Thyroid gland (tissue), 4 donors: ENCODE results near the gene ADGRB3. TPM values are rescaled to one million over a fixed set of nuclear protein-coding genes. Genes with fewer than 3 reads are reported as not detected.

Experiments used
- DNase-seq, 2 donors: peaks; one replicate each; pipeline ENCODE4 v3.0.0-alpha.2; 2019
- H3K27ac ChIP-seq, 3 donors: fragments of 200-600 bp; sonication (generic); 1 replicate in 2 of 3; 2 replicates in 1 of 3; pipeline ENCODE4 v1.5.1; 2016 to 2019; ENCODE audit warnings: mild to moderate bottlenecking in 1 of 3, moderate library complexity in 1 of 3
- H3K27me3 ChIP-seq: fragments of 200-600 bp; sonication (generic); one replicate; pipeline ENCODE4 v1.5.1; 2019
- H3K36me3 ChIP-seq, 2 donors: fragments of 200-600 bp; sonication (generic); one replicate each; pipeline ENCODE4 v1.5.1; 2016 to 2019
- H3K4me1 ChIP-seq, 2 donors: fragments of 200-600 bp; sonication (generic); one replicate each; pipeline ENCODE4 v1.5.1; 2017 to 2019
- H3K4me3 ChIP-seq, 3 donors: fragments of 200-600 bp; sonication (generic); replicated peaks in 1 of 3; 1 replicate in 2 of 3; 2 replicates in 1 of 3; pipeline ENCODE4 v1.5.1; 2016; ENCODE audit warnings: mild to moderate bottlenecking in 1 of 3
- H3K9me3 ChIP-seq: fragments of 200-600 bp; sonication (generic); one replicate; pipeline ENCODE4 v1.5.1; 2017
- CTCF ChIP-seq, 6 experiments: fragments of 200-600 bp in 3 of 6; fragments of 450-650 bp in 3 of 6; sonication (generic) in 3 of 6; IDR thresholded peaks; one replicate each; pipeline ENCODE4 v1.5.1; 2016 to 2019; ENCODE audit warnings: antibody characterized with exemption in 6 of 6, mild to moderate bottlenecking in 2 of 6, inconsistent platforms in 1 of 6, moderate library complexity in 1 of 6
- POLR2A ChIP-seq, 2 donors: fragments of 450-650 bp; IDR thresholded peaks; one replicate each; pipeline ENCODE4 v1.6.1; 2017; ENCODE audit warnings: antibody characterized with exemption in 2 of 2, mild to moderate bottlenecking in 2 of 2, moderate library complexity in 1 of 2
- WGBS, 2 donors: methylation state at CpG; one replicate each; pipeline ENCODE4 v1.1.5; 2017; 5-methylcytosine and 5-hydroxymethylcytosine counted together
- intact Hi-C: fragments of 100-400 bp; cut with DNase I; formaldehyde crosslinking; loops from one replicate; pipeline ENCODE4 v1.15.1; 2023
- total RNA-seq, 4 donors: library from RNA; depleted of rRNA; stranded (reverse); fragments of >200 nt; gene quantifications; one replicate each; pipeline ENCODE4 v1.2.3, GENCODE V29; 2016

Gene ADGRB3
- total RNA-seq, 4 donors from 2014 or later = 0.45 to 3.0 (median 1.4) TPM

DNA sequence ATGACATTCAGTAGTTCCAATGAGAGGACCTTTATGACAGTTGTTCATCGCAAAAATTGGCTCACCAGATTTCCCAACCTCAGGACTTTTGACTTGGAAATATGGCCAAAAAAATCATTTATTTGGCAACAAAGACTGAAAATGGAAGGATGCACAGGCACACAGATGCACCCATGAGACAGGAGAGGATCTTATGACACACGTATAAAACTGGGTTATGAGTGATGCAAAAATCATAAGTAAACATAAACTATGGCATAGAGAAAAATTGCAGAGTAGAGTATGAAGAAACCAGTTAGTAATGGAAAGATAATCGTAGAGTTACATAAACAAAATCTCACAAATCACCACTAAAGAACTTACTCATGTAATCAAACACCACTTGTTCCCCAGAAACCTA lies 546.9 kb downstream of the ADGRB3 start:
- no peaks in the 10 kb centered on the region for H3K36me3 ChIP-seq
- no peaks in the 10 kb centered on the region for H3K27me3 ChIP-seq
- H3K4me1 ChIP-seq = no peaks in the 10 kb centered on the region
- 82 to 84% methylated on average over 3 of the region's 3 CpGs for WGBS, 2 donors
- H3K27ac ChIP-seq = no peak overlapping the region
- TF ChIP-seq CTCF (IDR thresholded peaks at IDR 0.05) = no peak
- no peaks in the 10 kb centered on the region for H3K9me3 ChIP-seq
- H3K4me3 ChIP-seq = no peak overlapping the region
- intact Hi-C loops = no loop called here
- no peak for DNase-seq

DNA sequence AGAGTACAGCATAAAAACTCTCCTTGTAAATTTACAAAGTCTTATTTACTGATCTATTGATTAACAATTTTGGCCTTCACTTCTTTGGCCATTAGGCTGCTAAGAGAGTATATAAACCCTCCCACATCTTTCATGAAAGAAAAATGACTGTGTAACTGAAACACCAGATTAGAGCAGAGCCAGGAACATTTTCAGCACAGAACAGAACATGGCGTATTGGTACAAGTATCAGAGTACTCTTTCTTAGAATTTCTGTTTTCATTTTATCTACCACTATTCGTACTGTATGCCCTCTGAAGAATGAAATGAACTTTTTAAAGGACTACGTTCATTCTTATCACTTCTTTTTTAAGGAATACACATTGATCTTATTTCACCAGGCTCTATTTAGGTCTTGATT lies 550.2 kb downstream of the ADGRB3 start:
- no peak overlapping the region for H3K4me3 ChIP-seq
- WGBS, 2 donors = 87 to 89% methylated on average over 3 of the region's 3 CpGs
- DNase-seq = no peak
- intact Hi-C loops = no loop called here
- H3K36me3 ChIP-seq = no peaks in the 10 kb centered on the region
- no peak overlapping the region for H3K27ac ChIP-seq
- H3K9me3 ChIP-seq = no peaks in the 10 kb centered on the region
- H3K27me3 ChIP-seq = no peaks in the 10 kb centered on the region
- TF ChIP-seq POLR2A (IDR thresholded peaks at IDR 0.05) = no peak
- no peak for TF ChIP-seq CTCF (IDR thresholded peaks at IDR 0.05)
- no peaks in the 10 kb centered on the region for H3K4me1 ChIP-seq

- TF ChIP-seq CTCF (IDR thresholded peaks at IDR 0.05) = no peak
- no peak for TF ChIP-seq POLR2A (IDR thresholded peaks at IDR 0.05)
- intact Hi-C loops = no loop called here
- 34 to 47% methylated on average over 2 of the region's 2 CpGs for WGBS, 2 donors
- Histone ChIP-seq H3K9me3 (no peaks in the 10 kb centered on the region), H3K4me1 (no peaks in the 10 kb centered on the region), H3K27me3 (no peaks in the 10 kb centered on the region), H3K27ac (no peak overlapping the region), H3K4me3 (no peak overlapping the region), H3K36me3 (no peaks in the 10 kb centered on the region)
- DNase-seq = no peak
Measured at GRCh38 chr6:69202768-69203167, 567.7 kb downstream of the ADGRB3 start.

GRCh38 chr6:69216127-69216526 lies 581.0 kb downstream of the ADGRB3 start:
- intact Hi-C loops = no loop called here
- WGBS, 2 donors = 24 to 41% methylated on average over 1 of the region's 1 CpG
- H3K9me3 ChIP-seq = no peaks in the 10 kb centered on the region
- DNase-seq = no peak
- no peaks in the 10 kb centered on the region for H3K27me3 ChIP-seq
- no peaks in the 10 kb centered on the region for H3K4me1 ChIP-seq
- H3K4me3 ChIP-seq = no peak overlapping the region
- no peaks in the 10 kb centered on the region for H3K36me3 ChIP-seq
- no peak overlapping the region for H3K27ac ChIP-seq
- TF ChIP-seq CTCF (IDR thresholded peaks at IDR 0.05) = no peak

- no peak for DNase-seq
- no peaks in the 10 kb centered on the region for H3K4me1 ChIP-seq
- no peak overlapping the region for H3K27ac ChIP-seq
- 86 to 91% methylated on average over 2 of the region's 2 CpGs for WGBS, 2 donors
- H3K27me3 ChIP-seq = no peaks in the 10 kb centered on the region
- no peak overlapping the region for H3K4me3 ChIP-seq
- H3K36me3 ChIP-seq = no peaks in the 10 kb centered on the region
- no peaks in the 10 kb centered on the region for H3K9me3 ChIP-seq
- TF ChIP-seq CTCF (IDR thresholded peaks at IDR 0.05) = no peak
- TF ChIP-seq POLR2A (IDR thresholded peaks at IDR 0.05) = no peak
- intact Hi-C loops = no loop called here
Measured at GRCh38 chr6:69217343-69217742, 582.3 kb downstream of the ADGRB3 start.
